Thyroid gland (tissue), 4 donors: ENCODE measurements around the gene PIGQ.

Experiments used
- CTCF ChIP-seq, 6 experiments: fragments of 200-600 bp in 3 of 6; fragments of 450-650 bp in 3 of 6; sonication (generic) in 3 of 6; IDR thresholded peaks; one replicate each; pipeline ENCODE4 v1.5.1; 2016 to 2019; ENCODE audit warnings: antibody characterized with exemption in 6 of 6, mild to moderate bottlenecking in 2 of 6, inconsistent platforms in 1 of 6, moderate library complexity in 1 of 6
- POLR2A ChIP-seq, 2 donors: fragments of 450-650 bp; IDR thresholded peaks; one replicate each; pipeline ENCODE4 v1.6.1; 2017; ENCODE audit warnings: antibody characterized with exemption in 2 of 2, mild to moderate bottlenecking in 2 of 2, moderate library complexity in 1 of 2

- TF ChIP-seq CTCF (IDR thresholded peaks at IDR 0.05) = no peak
- TF ChIP-seq POLR2A (IDR thresholded peaks at IDR 0.05) = no peak
Observed at GRCh38 chr16:539901-540530, 29.8 kb upstream of the PIGQ start.
